GM12878 (cell line): ENCODE data around the gene LMX1B. TPM values are rescaled to one million over a fixed set of nuclear protein-coding genes. Genes with fewer than 3 reads are reported as not detected.

Experiments used
- ATAC-seq: fragments of 200-7000 bp; cut with Tn5 transposase; 3 replicates; pipeline ENCODE4 v1.9.1; 2020; ENCODE audit warnings: mild to moderate bottlenecking, moderate library complexity
- BruUV-seq: library from RNA; stranded (reverse); fragments of 400-500 nt; replicated peaks from 2 replicates; lab custom pipeline; 2021; lab: Mats Ljungman, UMichigan
- CTCF ChIA-PET: fragments of 300-600 bp; sonication (Branson Sonifier 250); formaldehyde crosslinking; extraction: SDS; loops from one replicate; lab custom pipeline; 2021; ENCODE audit warnings: inconsistent platforms; lab: Yijun Ruan, JAX
- POLR2A ChIA-PET: fragments of 350-600 bp; formaldehyde crosslinking; extraction: SDS; loops from one replicate; lab custom pipeline; 2021; ENCODE audit warnings: inconsistent platforms; lab: Charles Lee
- RAD21 ChIA-PET: fragments of 300-600 bp; sonication (Branson Sonifier 250); formaldehyde crosslinking; loops from one replicate; lab custom pipeline; 2023; ENCODE audit warnings: antibody characterized with exemption; ENCODE audit not compliant: unreplicated experiment; lab: Charles Lee
- SMC1A ChIA-PET: fragments of 300-600 bp; sonication (Branson Sonifier 250); formaldehyde crosslinking; loops from one replicate; lab custom pipeline; 2023; ENCODE audit not compliant: unreplicated experiment, uncharacterized antibody; lab: Charles Lee
- DNase-seq: peaks from one replicate; pipeline ENCODE4 v3.0.0-alpha.2; 2011; ENCODE audit warnings: low read depth, low spot score
- FAIRE-seq: peaks from 3 replicates; lab custom pipeline; 2011; peaks lifted over from hg19 to GRCh38; lab: Jason Lieb, UNC
- H2AFZ ChIP-seq: 2 replicates; pipeline ENCODE4 v1.6.0; 2011; ENCODE audit warnings: low read depth, low read length, control low read depth; ENCODE audit not compliant: control insufficient read depth
- H3K27ac ChIP-seq: 2 replicates; pipeline ENCODE4 v1.5.1; 2011; ENCODE audit warnings: control low read depth; ENCODE audit not compliant: control insufficient read depth, insufficient read depth
- H3K27me3 ChIP-seq, 2 experiments: replicated peaks in 1 of 2; 2 replicates each; pipeline versions ENCODE4 v1.6.0 to v1.6.1; 2011; ENCODE audit warnings: low read length in 1 of 2; ENCODE audit not compliant: control insufficient read depth in 2 of 2, insufficient read depth in 2 of 2
- H3K36me3 ChIP-seq, 2 experiments: 2 replicates each; pipeline ENCODE4 v1.5.1; 2011; ENCODE audit warnings: low read length in 1 of 2; ENCODE audit not compliant: control insufficient read depth in 2 of 2, insufficient read depth in 2 of 2
- H3K4me1 ChIP-seq: 2 replicates; pipeline ENCODE4 v1.6.1; 2011; ENCODE audit warnings: mild to moderate bottlenecking, low read length, moderate library complexity, mixed read lengths; ENCODE audit not compliant: control insufficient read depth, insufficient read depth
- H3K4me2 ChIP-seq: 2 replicates; pipeline ENCODE4 v1.6.0; 2011; ENCODE audit warnings: control low read depth; ENCODE audit not compliant: control insufficient read depth, insufficient read depth
- H3K4me3 ChIP-seq: fragments of 200-600 bp; sonication (generic); 2 replicates; pipeline ENCODE4 v1.5.1; 2016
- H3K79me2 ChIP-seq: 2 replicates; pipeline ENCODE4 v1.6.0; 2011; ENCODE audit warnings: low read length; ENCODE audit not compliant: control insufficient read depth, insufficient read depth
- H3K9ac ChIP-seq: 2 replicates; pipeline ENCODE4 v1.8.0; 2011; ENCODE audit warnings: low read length, control low read depth, mixed read lengths; ENCODE audit not compliant: control insufficient read depth, insufficient read depth
- H3K9me3 ChIP-seq: replicated peaks from 3 replicates; pipeline ENCODE4 v1.5.1; 2011; ENCODE audit warnings: mild to moderate bottlenecking, low read length; ENCODE audit not compliant: control insufficient read depth, insufficient read depth
- H4K20me1 ChIP-seq: 2 replicates; pipeline ENCODE4 v1.6.0; 2011; ENCODE audit not compliant: control insufficient read depth, insufficient read depth
- ATF7 ChIP-seq: fragments of 450-650 bp; IDR thresholded peaks from 2 replicates; pipeline ENCODE4 v1.6.1; 2016; ENCODE audit warnings: low read depth, mild to moderate bottlenecking
- E4F1 ChIP-seq: fragments of 450-650 bp; IDR thresholded peaks from 2 replicates; pipeline ENCODE4 v1.6.1; 2018; ENCODE audit warnings: borderline replicate concordance, mild to moderate bottlenecking; ENCODE audit not compliant: partially characterized antibody
- HDGF ChIP-seq: fragments of 450-650 bp; IDR thresholded peaks from 2 replicates; pipeline ENCODE4 v1.6.1; 2016; ENCODE audit warnings: antibody characterized with exemption
- POLR2AphosphoS2 ChIP-seq: IDR thresholded peaks from 2 replicates; pipeline ENCODE4 v1.6.1; 2011; ENCODE audit warnings: low read depth, mild to moderate bottlenecking, low read length, improper control_type of control experiment, moderate library complexity
- RBBP5 ChIP-seq: fragments of 200-600 bp; sonication (generic); conservative IDR thresholded peaks from 2 replicates; pipeline ENCODE4 v1.6.1; 2016
- WGBS: methylation state at CpG from one replicate; pipeline ENCODE4 v1.1.6; 2016; ENCODE audit warnings: low lambda C conversion rate; ENCODE audit not compliant: insufficient replicate concordance, insufficient coverage; ENCODE audit errors: missing lambda C conversion rate; 5-methylcytosine and 5-hydroxymethylcytosine counted together
- in situ Hi-C: fragments of 300-500 bp; cut with MboI; formaldehyde crosslinking; loops from 9 replicates; pipeline ENCODE4 v1.14.3; 2018; ENCODE audit warnings: mixed read lengths
- intact Hi-C: fragments of 100-400 bp; cut with micrococcal nuclease; formaldehyde crosslinking; loops from one replicate; pipeline ENCODE4 v1.14.2; 2022; ENCODE audit not compliant: unreplicated experiment
- polyA plus RNA-seq, 11 experiments: library from polyadenylated mRNA; depleted of rRNA in 4 of 11; unstranded in 6 of 11; stranded (reverse) in 5 of 11; fragments of >200 nt; fragmentation: Nextera tagmentation in 4 of 11; fragmentation: Illumina TruSeq in 1 of 11; extraction: Ambion mirVana in 4 of 11; extraction: Trizol in 1 of 11; gene quantifications; 1 replicate in 1 of 11; 2 replicates in 10 of 11; pipeline versions ENCODE4 v1.2.1 to v1.2.3, GENCODE V29; 2011 to 2016; ENCODE audit warnings: inconsistent platforms in 2 of 11, missing spikeins in 2 of 11, low read depth in 1 of 11
- total RNA-seq, 4 experiments: library from RNA; depleted of rRNA in 3 of 4; stranded (reverse); fragments of >200 nt in 3 of 4; fragmentation: Illumina TruSeq in 1 of 4; extraction: Trizol in 1 of 4; gene quantifications; 2 replicates each; pipeline versions ENCODE4 v1.2.1 to v1.2.3, GENCODE V29; 2013 to 2021

The LMX1B gene
- total and polyA plus RNA-seq, 10 of the 15 experiments (the other 5 are each of a cell fraction or from before 2014, with no cell fraction given) = not detected

GRCh38 chr9:126699401-126699881, 85.7 kb downstream of the LMX1B start:
- 24% methylated on average over 10 of the region's 10 CpGs for WGBS
- FAIRE-seq (no peak), ATAC-seq (no peak), DNase-seq (no peak)
- intact Hi-C loops = no loop called here
- no peak overlapping the region for H3K9ac ChIP-seq
- no TSS peak for BruUV-seq
- ChIA-PET POLR2A (no interaction called here), RAD21 (no interaction called here), SMC1A (interaction anchor here (8.8 kb wide), 1 partner anchor 82 kb away, joined by 111 read pairs; no protein-coding TSS in a partner anchor), CTCF (no interaction called here)
- H3K4me2 ChIP-seq = no peak overlapping the region
- in situ Hi-C loops = no loop called here
- H3K36me3 ChIP-seq = no peaks in the 10 kb centered on the region
- no peaks in the 10 kb centered on the region for H3K4me1 ChIP-seq
- TF ChIP-seq POLR2AphosphoS2 (no peak), ATF7 (no peak), E4F1 (no peak), HDGF (no peak), RBBP5 (no peak)
- no peak overlapping the region for H2AFZ ChIP-seq
- no peak overlapping the region for H3K4me3 ChIP-seq
- no peak overlapping the region for H3K27ac ChIP-seq
- H3K9me3 ChIP-seq = no peaks in the 10 kb centered on the region
- H3K27me3 ChIP-seq = peaks cover 0 to 5% of the 10 kb centered on the region in 2 experiments; a peak in 3 of 4 replicates
- H4K20me1 ChIP-seq = no peaks in the 10 kb centered on the region
- no peaks in the 10 kb centered on the region for H3K79me2 ChIP-seq
